NCI-H2107 (cell line): Measurements from ENCODE around the gene SLC9A9.

Experiments used
- DNase-seq: peaks from one replicate; lab custom pipeline; 2025; lab: John Stamatoyannopoulos, UW

The SLC9A9 gene

DNA sequence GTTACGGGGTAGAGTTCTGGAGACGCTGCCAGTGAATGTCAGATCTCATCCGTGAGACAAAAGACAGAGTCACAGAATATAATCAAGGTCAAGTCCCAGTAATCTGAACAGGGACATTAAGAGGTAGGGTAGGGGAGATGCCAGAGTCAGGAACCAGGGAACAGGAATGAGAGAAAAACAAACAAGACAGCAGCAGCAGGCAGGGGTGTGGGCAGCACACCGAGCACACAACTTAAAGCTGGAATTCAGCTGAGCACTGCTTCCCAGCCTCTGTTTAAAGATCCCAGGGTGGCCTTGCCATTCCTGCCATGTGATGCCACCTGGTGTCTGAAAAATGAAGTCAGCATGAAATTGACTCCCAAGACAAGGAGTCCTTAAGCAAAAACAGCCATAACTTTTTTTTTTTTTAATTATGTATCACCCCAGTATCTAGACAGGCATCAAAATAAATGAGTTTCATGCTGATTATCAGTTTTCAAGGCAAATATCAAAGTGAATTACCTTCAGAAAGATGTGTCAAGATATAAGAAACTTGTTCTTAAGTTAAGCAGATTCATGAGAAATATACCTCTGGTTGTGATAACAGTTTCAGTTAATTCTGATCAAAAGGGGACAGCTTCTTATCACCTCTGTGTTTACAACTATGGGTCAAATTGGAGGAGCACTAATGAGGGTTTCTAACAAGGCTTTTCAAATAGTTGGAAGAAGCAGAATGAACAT lies 203.7 kb downstream of the SLC9A9 start:
- DNase-seq, result peak; percentile 67

DNA sequence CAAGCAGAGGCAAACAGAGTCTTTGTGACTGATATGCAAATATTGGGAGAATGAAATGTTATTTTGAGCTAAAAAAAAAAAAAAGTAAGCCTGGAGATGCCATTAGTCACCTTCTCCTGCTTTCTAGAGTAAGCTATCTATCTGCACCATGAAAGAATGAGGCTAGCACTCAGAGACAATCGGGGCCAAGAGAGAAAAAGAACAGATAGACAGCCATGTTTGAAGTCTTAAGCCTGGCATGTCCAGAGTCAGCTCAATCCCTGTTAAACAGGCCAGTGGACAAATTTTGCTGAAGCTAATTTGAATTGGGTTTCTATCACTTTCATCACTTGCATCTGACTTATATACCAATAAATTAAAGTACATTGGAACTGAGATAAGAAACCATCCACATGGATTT lies 204.4 kb downstream of the SLC9A9 start:
- DNase-seq, result no peak

DNA sequence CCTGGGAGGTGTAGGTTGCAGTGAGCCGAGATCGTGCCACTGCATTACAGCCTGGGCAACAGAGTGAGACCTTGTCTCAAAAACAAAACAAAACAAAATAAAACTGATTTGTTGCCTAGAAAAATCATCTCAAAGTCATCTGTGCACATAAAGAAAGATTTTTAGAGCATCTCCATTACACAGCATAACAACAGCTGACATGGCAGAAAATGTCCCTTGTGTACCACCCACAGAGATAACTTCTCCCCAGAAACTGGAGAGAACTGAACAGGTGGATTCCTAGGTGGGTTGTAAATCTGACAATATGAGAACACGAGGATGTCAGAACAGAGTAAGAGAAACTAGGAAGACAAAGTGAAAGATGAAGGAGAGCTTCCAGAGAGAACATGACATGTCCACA lies 207.5 kb downstream of the SLC9A9 start:
- DNase-seq, result no peak

DNA sequence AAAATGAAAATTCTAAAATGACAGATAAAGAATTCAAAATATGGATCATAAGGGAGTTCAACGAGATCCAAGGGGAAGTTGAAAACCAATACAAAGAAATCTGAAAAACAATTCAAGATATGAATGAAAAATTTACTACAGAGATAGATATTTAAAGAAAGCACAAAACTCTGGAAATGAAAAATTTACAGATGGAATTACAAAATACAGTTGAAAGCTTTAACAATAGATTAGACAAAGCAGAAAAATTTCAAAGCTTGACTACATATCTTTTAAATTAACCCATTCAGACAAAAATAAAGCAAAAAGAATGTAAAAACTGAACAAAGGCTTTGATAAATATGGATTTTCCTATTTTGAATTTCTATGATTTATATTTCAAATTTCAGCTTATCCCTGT lies 211.1 kb downstream of the SLC9A9 start:
- DNase-seq, result no peak

DNA sequence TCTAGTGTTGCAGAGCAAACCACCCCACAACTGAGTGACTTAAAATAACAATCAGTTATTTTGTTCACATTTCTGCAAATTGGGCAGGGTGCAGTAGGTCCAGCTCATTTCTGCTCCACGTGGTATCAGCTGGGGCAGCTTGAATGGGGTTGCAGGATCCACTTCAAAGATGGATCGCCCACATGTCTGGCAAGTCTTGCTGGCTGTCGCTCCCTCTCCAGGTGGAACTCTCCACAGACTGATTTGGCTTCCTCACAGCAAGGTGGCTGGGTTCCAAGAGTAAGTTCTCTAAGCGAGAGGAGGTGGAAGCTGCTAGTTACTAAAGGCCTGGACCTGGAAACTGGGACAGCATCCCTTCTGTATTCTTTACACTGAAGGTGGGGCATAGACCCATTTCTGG lies 213.3 kb downstream of the SLC9A9 start:
- DNase-seq, result no peak

DNA sequence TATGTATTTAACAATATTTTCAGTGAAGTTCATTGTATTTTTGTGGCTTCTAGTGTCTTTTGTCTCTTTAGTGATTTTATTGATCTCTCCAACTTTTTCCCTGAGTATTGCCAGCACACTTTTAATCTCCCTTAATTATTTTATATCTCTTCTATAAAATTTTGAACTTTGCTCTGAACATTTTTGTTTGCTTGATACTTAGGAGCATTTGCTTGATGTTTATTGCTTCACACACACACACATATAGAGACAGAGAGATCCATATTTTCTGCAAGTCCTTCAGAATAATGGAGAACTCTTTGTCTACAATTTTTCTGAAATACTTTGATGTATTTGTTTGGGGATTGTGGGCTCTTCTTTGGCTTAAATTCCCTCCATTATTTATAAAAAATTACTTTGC lies 213.8 kb downstream of the SLC9A9 start:
- DNase-seq, result no peak

DNA sequence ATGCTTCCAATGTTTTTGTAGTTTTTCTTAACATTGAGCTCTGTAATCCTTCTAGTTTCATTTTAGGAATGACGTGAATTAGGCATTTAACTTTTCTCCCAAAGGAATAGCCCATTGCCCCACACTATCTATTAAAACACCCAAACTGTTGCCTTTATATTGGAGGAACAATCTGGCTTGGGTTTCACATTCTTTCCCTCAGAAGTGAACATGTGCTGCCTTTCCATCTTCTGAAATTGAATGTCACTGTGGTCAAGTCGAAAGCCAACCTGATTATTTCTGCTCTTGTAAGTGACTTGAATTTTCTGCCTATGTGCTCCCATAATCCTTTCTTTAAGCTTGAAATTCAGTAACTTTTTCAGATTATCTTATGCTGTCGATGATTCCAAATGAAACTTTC lies 214.5 kb downstream of the SLC9A9 start:
- DNase-seq, result no peak

DNA sequence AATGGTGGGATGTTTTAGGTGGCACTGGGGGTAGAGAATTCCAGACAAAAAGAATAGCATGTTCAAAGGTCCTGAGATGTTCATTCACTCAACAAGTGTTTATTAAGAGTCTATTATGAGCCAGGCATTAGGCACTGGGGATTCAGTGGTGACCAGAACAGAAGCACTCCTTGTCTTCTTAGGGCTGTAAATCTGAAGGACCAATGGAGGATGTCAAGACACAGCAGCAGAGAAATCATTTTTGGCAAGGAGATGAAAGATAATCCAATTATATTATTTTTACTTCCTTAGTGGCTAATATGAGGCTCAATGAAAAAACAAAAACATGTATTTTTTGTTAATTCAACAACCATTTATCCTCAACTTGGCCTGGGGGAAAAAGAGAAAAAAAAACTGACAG lies 218.5 kb downstream of the SLC9A9 start:
- DNase-seq, result no peak

DNA sequence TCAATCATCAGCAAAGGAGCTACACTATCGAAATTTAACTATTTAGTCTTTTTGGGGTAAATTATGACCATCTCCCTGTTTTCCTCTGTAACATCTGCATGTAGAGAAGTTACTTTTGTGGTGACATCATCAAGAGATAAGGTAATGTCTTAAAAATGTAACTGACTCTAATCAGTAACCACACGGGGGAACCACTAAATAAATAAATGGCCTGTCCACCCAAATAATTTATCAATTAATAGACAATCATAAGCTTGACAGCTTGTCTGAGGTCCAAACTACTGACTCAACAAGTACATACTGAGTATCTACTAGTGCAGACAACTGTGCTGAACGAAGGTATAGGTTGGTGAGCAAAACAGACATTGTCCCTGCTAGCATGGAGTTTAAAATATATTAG lies 219.3 kb downstream of the SLC9A9 start:
- no peak for DNase-seq

DNA sequence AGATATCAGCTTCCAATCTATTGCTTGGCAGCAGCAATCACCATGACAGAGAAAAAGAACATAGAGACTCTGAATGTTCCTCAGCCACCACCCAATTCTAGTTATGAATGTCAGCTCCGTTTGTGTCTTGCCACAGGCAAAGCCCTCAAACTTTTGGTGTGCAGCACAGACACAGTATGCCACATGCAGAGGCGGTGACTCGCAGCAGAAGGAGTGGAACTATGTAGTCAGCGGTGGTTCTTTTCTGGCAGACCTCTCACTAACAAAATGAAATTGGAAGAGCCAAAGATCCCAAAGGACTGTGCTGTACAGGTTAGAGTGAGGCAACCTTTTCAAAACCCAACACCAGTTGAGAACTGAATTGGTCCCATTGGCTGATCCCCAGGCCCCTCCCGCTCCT lies 220.9 kb downstream of the SLC9A9 start:
- DNase-seq, result no peak

DNA sequence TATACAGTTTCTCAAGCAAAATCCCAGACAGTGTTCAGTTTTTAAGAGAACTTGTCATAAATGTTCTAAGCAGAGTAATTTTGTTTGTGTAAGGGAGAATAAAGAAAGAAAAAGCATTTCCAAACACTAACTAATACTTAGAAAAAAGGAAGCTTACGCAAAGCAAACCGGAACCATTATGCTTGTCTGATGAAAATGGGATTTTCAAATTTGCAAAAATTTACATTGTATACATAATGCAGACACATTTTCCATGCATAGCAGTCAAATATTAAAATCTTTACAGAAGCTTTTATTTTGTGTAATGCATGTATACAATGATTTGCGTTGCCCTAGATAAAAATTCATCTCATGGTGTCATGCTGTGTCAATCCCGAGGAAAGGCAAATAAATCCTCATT lies 229.0 kb downstream of the SLC9A9 start:
- no peak for DNase-seq

DNA sequence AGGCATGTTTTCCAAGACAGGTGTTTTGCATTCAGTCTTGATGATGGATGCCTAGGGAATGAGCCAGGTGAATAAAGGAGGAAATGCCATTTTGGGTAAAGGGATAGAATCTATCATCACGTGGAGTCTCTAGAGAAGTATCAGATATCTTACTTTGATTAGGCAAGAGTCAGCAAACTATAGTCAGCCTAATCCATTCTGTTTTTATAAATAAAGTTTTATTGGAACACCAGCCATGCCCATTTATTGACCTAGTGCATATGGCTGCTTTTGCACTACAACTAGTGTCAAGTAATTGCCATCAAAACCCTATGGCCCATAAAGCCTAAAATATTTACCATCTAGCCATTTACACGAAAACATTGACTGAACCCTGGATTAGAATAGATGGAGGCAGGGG lies 231.2 kb downstream of the SLC9A9 start:
- no peak for DNase-seq

DNA sequence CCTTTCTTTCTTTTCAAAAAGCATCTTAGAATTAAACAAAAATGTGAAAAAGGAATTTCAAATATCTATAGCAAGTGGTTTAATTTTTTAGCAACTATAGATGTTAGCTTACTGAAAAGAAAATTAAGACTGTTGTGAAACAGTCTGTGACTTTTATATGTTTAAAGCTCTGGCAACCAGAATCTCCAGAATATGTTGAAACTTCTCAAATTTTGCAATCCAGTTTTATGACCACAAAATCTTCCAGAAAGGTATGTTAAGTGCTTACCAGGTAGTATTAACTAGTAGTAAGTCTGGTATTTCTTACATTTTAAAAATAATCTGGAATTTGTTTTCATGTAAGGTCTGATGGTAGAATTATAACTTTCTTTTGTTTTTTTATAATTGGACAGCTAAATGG lies 235.0 kb downstream of the SLC9A9 start:
- DNase-seq, result no peak

DNA sequence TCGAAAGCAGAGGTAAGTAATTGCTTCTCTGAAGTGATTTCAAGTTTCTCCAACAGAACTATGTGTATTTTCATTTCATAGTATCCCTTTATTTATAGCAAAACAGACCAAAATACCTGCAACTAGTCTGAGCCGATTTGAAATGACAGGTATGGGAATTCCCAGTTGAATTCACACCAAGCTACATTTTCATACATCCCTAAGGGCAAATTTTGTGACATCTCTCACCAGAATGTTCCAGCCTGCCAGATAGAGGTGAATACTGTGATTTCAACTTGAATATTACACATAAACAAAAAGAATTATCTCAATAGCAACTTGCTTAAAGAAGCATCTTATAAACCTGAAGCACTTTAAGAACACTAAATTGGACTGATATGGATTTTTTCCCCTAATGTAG lies 235.7 kb downstream of the SLC9A9 start:
- DNase-seq, result no peak

DNA sequence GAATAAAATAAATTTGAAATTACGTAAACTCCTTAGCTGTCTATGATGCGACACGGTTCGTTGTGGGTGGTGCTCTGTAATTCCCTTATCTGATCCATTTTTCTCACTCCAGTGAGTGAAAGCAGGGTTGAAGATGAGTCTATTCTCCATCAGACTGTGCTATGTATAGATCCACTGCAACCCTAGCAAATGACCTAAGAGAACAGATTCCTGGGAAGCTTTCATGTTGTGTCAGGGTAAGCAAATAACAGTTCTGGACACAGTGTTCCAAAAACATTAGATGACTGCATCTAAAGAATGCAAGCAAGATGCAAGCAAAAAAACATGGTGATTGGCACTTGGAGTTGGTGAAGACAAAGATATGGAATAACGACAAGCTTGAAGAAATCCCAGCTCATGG lies 239.3 kb downstream of the SLC9A9 start:
- DNase-seq, result no peak

DNA sequence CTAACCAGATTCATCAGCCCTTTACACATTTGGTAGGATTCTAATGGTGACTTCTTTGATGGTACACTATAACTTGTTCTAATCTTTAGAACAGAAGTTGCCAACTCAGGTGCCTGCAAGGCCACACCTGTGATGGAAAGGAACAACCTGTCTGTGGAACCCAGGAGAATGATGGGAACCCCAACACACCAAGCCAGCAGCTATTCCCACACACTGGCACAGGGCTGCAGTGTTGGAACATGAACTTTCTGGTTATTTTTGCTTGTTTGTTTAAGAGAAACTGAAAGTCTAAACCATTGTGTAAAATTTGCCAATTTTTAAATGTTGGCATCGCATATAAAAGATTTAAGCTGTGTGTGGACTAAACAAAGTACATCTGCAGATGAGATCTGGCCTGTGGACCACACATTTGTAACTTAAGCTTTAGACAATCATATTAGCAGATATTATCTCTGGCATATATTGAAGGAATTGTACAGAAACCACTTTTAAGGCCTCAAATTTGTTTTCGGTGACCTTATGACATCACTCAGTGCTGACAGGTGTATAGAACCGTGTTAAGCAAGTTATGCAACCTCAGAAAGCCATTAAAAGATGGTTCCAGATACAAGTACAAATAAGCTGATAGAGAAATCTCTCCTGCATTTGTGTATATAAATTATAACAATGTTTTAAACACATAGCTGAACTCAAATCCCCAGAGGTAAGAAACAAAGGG lies 242.9 kb downstream of the SLC9A9 start:
- no peak for DNase-seq

DNA sequence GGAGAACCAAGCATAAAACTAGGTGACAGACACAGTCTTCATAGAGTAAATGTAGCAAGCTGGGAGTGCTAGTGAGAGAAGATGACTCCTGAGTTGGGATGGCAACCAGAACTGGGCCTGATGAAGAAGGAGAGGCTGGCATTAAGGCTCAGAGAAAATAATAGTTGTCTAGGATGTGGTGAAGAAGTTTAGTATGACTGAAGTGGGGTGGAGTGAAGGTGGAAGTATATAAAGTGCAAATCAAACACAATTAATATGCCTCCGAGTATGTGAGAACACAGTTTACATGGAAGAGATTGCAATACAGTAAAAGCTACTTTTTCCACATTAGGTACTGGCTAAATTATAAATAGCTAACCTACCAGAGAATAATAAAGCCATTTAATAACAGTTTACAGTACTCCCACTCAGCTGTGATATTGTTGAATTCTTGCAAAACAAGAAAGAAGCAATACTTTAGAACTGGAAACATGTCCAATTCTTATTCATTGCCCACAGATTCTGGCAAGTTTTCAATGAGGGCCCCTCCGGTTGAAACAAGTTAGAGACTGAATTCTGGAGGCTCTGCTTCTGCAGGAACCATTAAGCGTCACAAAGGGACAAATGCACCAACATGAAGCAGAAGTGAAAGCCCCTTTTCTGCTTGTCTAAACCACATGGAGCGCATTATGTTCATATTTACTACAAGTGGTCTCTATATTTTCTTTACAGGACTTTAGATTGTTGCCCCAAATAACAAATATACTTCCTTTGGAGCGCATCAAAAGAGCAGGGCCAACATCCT lies 243.7 kb downstream of the SLC9A9 start:
- DNase-seq, result no peak

DNA sequence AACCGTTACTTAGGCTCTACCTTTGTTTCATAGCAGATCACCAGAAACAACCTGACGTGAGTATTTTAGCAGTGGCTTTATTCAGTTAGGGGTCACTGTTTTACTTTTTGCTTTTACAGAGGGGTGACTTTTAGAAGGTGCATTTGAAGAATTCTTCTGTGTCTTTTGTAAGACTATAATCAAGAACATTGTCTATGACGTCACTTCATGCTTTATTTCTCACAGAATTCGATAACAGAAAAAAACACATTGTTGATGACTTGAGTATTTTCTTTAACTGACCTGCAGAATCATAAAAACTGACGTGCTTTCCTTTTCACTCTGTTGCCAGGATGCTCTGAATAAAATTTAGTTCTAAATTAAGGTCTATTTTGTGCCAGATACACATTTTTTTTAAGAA lies 244.5 kb downstream of the SLC9A9 start:
- DNase-seq, result no peak

DNA sequence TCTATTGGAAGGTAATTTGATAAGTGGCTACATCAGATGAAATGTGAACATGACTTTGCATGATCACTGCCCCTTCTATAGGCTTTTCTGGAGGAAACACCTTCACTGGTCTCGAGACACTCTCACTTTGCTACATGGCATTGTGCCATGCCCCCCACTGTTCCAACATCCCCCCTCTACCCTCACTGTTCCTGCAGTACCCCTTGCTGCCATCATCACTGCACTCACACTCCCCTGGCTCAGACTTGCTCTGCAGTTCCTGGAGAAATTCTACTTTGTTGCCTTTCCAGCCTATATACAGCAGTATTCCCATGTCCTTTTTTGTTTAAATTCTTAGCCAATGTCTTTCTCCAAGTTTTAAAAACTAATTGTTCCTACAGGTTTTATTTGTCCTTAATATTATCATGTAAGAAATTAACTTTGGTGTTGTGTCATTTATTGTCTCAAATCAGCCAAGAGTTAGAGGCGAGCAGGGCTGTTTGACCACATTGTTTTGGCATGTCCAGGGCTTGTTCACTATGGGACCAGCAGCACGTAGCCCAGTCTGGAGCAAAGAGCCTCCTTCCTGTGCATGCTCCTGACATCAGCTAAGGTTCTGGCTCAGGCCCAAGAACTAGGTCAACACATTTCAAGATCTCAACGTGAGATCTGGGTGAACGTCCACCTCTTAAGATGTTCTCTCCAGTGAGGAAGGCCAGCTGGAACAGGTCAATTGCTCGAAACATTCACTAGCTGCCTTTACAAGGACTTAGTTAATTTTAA lies 246.4 kb downstream of the SLC9A9 start:
- DNase-seq, result no peak

DNA sequence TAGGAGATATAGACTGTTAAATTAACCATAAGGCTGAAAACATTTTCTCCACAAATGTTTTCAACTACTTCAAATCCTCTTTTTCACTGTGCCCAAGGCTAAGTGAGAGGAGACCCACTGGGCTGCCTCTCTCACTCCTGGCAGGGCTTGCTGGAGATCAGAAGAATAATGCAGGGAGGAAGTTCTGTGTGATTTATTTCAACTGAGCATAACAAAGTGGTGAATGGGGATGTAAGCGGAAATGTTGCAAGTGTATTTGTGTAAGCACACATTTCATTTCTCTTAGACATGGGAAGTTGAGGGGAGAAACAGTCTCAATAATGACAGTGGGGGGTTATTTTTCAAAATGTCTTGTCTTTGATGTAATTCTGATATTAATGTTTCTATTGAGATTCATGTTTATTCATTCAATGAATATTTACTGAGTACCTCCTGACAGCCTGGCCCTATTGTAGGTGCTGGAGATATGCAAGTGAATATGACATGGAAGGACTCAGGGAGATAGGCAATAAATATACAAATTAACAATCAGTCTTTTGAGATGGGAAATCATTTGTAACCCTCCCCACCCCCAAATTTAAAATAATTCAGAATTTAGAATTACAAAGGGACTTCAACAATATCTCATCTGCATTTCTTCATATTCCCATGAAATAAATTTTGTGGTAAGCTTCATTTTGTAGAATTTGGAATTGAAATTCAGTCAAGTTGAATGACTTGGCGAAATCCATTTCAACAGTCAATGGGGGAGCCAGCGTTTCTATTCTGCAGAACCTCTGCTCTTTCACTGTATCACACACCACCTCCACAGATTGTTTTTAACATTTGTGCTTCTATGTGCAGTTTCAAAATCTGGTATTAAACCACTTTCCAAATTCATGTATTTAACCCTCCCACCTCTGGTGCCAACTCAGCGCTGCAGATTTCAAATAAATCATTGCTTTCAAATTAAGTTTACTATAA lies 247.2 kb downstream of the SLC9A9 start:
- DNase-seq, result no peak
